Hepatocyte (in vitro differentiated cells): ENCODE data around the gene STRN4.

Experiments used
- CTCF ChIP-seq: fragments of 200-600 bp; sonication (generic); IDR thresholded peaks from 2 replicates; pipeline ENCODE4 v1.5.1; 2016; ENCODE audit warnings: antibody characterized with exemption, mild to moderate bottlenecking; ENCODE audit not compliant: poor library complexity
- EZH2 ChIP-seq: fragments of 200-600 bp; sonication (generic); IDR thresholded peaks from 2 replicates; pipeline ENCODE4 v1.6.1; 2016; ENCODE audit warnings: antibody characterized with exemption, mild to moderate bottlenecking, borderline replicate concordance

DNA sequence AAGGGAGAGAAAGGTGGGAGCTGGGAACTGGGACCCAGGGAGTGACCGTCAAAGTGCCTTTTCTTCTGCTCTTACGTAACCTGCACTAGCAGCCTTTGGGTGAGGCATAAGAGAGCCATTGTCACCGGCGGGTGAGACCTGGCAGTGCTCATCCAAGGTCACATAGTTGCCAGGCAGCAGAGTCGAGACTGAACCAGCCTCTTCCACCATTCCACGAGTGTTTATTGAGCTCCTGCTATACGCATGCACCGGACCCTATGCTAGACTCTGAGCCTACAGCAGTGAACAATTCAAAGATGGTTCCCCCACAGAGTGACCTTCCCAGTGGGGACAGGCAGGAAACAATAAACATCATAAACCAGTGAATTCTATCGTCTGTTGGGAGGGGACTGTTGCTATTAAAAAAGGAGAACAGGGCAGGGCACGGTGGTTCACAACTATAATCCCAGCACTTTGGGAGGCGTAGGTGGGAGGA is 18.6 kb upstream of the STRN4 start:
- TF ChIP-seq CTCF (no peak), EZH2 (no peak)
